Measurements from ENCODE around the gene ANO4.

ANO4 gene

GRCh38 chr12:100953677-100954076 lies 159.1 kb downstream of the ANO4 start:
- no peak for DNase-seq (ENCODE audit: low read depth)
- in situ Hi-C loops (cut with HindIII; ENCODE audit: low sequenced_read_pairs): no loop called here
- no peak overlapping the region for H3K4me3 ChIP-seq (ENCODE audit: low read depth, low read length)
- TF ChIP-seq CTCF (IDR thresholded peaks at IDR 0.05; ENCODE audit: low read depth, low read length, missing control alignments): no peak

GRCh38 chr12:100954118-100954517 lies 159.5 kb downstream of the ANO4 start:
- no peak overlapping the region for H3K4me3 ChIP-seq (ENCODE audit: low read depth, low read length)
- in situ Hi-C loops (cut with HindIII; ENCODE audit: low sequenced_read_pairs): no loop called here
- TF ChIP-seq CTCF (IDR thresholded peaks at IDR 0.05; ENCODE audit: low read depth, low read length, missing control alignments): no peak
- no peak for DNase-seq (ENCODE audit: low read depth)

GRCh38 chr12:100955139-100955538 lies 160.6 kb downstream of the ANO4 start:
- in situ Hi-C loops (cut with HindIII; ENCODE audit: low sequenced_read_pairs): no loop called here
- peak; percentile 90 for DNase-seq (ENCODE audit: low read depth)
- TF ChIP-seq CTCF (IDR thresholded peaks at IDR 0.05; ENCODE audit: low read depth, low read length, missing control alignments): no peak
- no peak overlapping the region for H3K4me3 ChIP-seq (ENCODE audit: low read depth, low read length)

GRCh38 chr12:100956311-100956852 lies 161.8 kb downstream of the ANO4 start:
- no peak for TF ChIP-seq CTCF (IDR thresholded peaks at IDR 0.05; ENCODE audit: low read depth, low read length, missing control alignments)
- in situ Hi-C loops (cut with HindIII; ENCODE audit: low sequenced_read_pairs): no loop called here
- H3K4me3 ChIP-seq (ENCODE audit: low read depth, low read length): no peak overlapping the region
- DNase-seq (ENCODE audit: low read depth): no peak

DNA sequence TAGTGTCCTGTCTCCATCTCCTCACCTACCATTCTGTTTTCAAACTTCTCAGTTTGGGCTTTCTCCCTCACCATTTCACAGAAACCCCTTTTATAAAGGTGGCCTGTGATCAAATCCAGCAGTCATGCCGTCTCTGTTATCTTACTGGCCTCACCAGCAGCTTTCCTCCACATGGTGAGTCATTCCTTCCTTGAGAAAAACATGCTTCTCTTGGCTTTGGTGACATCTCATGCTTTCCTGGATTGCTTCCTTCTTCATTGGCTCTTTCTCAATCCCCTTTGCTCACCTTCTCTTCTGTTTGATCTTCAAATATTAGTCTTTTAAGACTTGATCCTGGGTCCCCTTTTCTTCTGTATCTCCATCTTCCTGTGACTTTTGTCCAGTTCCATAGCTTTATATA lies 164.9 kb downstream of the ANO4 start:
- DNase-seq (ENCODE audit: low read depth): peak; percentile 54
- in situ Hi-C loops (cut with HindIII; ENCODE audit: low sequenced_read_pairs): no loop called here

DNA sequence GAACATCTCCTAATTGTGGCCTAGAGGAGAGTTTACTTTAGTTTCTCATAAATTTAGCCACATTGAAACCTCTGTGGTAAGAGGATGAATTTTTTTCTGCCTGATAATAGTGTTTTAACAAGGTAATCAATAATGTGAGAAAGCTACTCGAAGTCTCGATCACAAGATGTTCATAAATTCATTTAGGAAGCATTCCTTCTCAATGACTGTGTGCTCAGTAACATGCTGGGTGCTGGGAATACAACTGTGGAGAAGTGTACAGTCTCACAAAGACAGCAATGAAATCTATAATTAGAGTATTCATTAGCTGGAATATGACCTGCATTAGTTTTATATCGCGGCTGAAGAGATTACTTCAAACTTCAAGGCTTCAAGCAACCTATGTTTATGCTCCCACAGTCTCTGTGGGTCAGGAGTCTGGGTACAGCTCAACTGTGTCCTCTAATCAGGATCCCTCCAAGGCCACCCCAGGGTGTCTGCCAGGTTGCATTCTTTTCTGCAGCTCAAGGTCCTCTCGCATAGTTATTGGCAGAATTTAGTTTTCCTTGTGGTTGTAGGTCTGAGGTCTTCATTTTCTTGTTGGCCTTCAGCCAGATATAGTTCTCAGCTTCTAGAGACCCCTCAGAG lies 167.6 kb downstream of the ANO4 start:
- TF ChIP-seq CTCF (IDR thresholded peaks at IDR 0.05; ENCODE audit: low read depth, low read length, missing control alignments): no peak
- no peak overlapping the region for H3K4me3 ChIP-seq (ENCODE audit: low read depth, low read length)
- peak; percentile 32 for DNase-seq (ENCODE audit: low read depth)
- in situ Hi-C loops (cut with HindIII; ENCODE audit: low sequenced_read_pairs): no loop called here

More for the DNA sequence above, 164.9 kb downstream of the ANO4 start:
- TF ChIP-seq CTCF (IDR thresholded peaks at IDR 0.05; ENCODE audit: low read depth, low read length, missing control alignments): no peak
- H3K4me3 ChIP-seq (ENCODE audit: low read depth, low read length): no peak overlapping the region

All from astrocyte of the cerebellum (primary cell).